ENCODE results near the gene UROC1. TPM values are rescaled to one million over a fixed set of nuclear protein-coding genes. Genes with fewer than 3 reads are reported as not detected.
A peak's percentile ranks its signal among the peaks of the same experiment; 100 is the strongest.

Gene UROC1
- total RNA-seq, 2 experiments from 2014 or later = 0.09 TPM; not detected in 1

- Histone ChIP-seq H4K20me1 (ENCODE audit: insufficient read depth, low read length) (no peaks in the 10 kb centered on the region), H3K4me2 (ENCODE audit: low read length) (no peak overlapping the region), H3K36me3 (ENCODE audit: insufficient read depth, low read length) (no peaks in the 10 kb centered on the region), H3K4me3 (ENCODE audit: low read depth, low read length, poor library complexity, severe bottlenecking) (no peak overlapping the region), H3K9me3 (ENCODE audit: low read length) (no peaks in the 10 kb centered on the region), H3K4me1 (ENCODE audit: insufficient read depth, low read length, poor library complexity, severe bottlenecking) (peaks cover 36% of the 10 kb centered on the region), H3K27ac (ENCODE audit: low read depth, low read length, poor library complexity, severe bottlenecking) (no peak overlapping the region), H3K79me2 (ENCODE audit: insufficient read depth, low read depth, low read length) (no peaks in the 10 kb centered on the region), H3K9me2 (ENCODE audit: insufficient read depth, low read length) (no peaks in the 10 kb centered on the region), H2AFZ (ENCODE audit: low read length) (no peak overlapping the region)
- intact Hi-C loops (cut with micrococcal nuclease; ENCODE audit: unreplicated experiment) = no loop called here
- CTCF ChIA-PET (ENCODE audit: unreplicated experiment) = no interaction called here
- BruUV-seq (replicated peaks) = no TSS peak
- POLR2A ChIA-PET = no interaction called here
- no peak for TF ChIP-seq EZH2phosphoT487 (IDR thresholded peaks at IDR 0.05; ENCODE audit: borderline replicate concordance, low read depth, low read length)
- no peak for TF ChIP-seq CTCF (conservative IDR thresholded peaks at IDR 0.05; ENCODE audit: low read length)
- DNase-seq (ENCODE audit: low spot score) = no peak
These were observed 18.2 kb downstream of the UROC1 start for GRCh38 chr3:126499401-126499800.

GRCh38 chr3:126498929-126499328, 18.6 kb downstream of the UROC1 start:
- peak; percentile 43 for DNase-seq (ENCODE audit: low spot score)
- no TSS peak for BruUV-seq (replicated peaks)

More at GRCh38 chr3:126498929-126499328, 18.6 kb downstream of the UROC1 start:
- H4K20me1 ChIP-seq (ENCODE audit: insufficient read depth, low read length) = no peaks in the 10 kb centered on the region
- ChIA-PET POLR2A (no interaction called here), CTCF (ENCODE audit: unreplicated experiment) (no interaction called here)
- H3K4me2 ChIP-seq (ENCODE audit: low read length) = no peak overlapping the region
- peaks cover 41% of the 10 kb centered on the region for H3K4me1 ChIP-seq (ENCODE audit: insufficient read depth, low read length, poor library complexity, severe bottlenecking)
- no peak overlapping the region for H3K27ac ChIP-seq (ENCODE audit: low read depth, low read length, poor library complexity, severe bottlenecking)
- H3K9me2 ChIP-seq (ENCODE audit: insufficient read depth, low read length) = no peaks in the 10 kb centered on the region
- H3K36me3 ChIP-seq (ENCODE audit: insufficient read depth, low read length) = no peaks in the 10 kb centered on the region
- TF ChIP-seq EZH2phosphoT487 (IDR thresholded peaks at IDR 0.05; ENCODE audit: borderline replicate concordance, low read depth, low read length) (no peak), CTCF (conservative IDR thresholded peaks at IDR 0.05; ENCODE audit: low read length) (0 out of 2 replicates have a peak, but pooled peaks have one; percentile 31)
- H3K9me3 ChIP-seq (ENCODE audit: low read length) = no peaks in the 10 kb centered on the region
- H2AFZ ChIP-seq (ENCODE audit: low read length) = no peak overlapping the region; the same call in 1 of the 2 replicates
- H3K4me3 ChIP-seq (ENCODE audit: low read depth, low read length, poor library complexity, severe bottlenecking) = no peak overlapping the region
- intact Hi-C loops (cut with micrococcal nuclease; ENCODE audit: unreplicated experiment) = no loop called here
- no peaks in the 10 kb centered on the region for H3K79me2 ChIP-seq (ENCODE audit: insufficient read depth, low read depth, low read length)

Measured in OCI-LY7 (cell line).